Caki2 (cell line): ENCODE results near the gene TC2N. TPM values are rescaled to one million over a fixed set of nuclear protein-coding genes. Genes with fewer than 3 reads are reported as not detected.
A peak's percentile ranks its signal among the peaks of the same experiment; 100 is the strongest.
"Not testable (repeated sequence)": the region's sequence is repeated elsewhere in the genome, so short reads cannot be mapped to it uniquely, and the experiment has no call there.

ENCODE experiments used
- DNase-seq: peaks from one replicate; pipeline ENCODE4 v3.0.0-alpha.2; 2015; ENCODE audit warnings: low read depth
- in situ Hi-C: cut with HindIII; loops from 2 replicates; pipeline ENCODE4 v1.10.0; 2016; ENCODE audit warnings: low sequenced_read_pairs, low pct_unique_long_range_greater_than_20kb, mixed read lengths
- total RNA-seq: library from RNA; depleted of rRNA; stranded (reverse); fragments of >200 nt; shearing (Covaris generic); gene quantifications from 2 replicates; pipeline ENCODE4 v1.2.3, GENCODE V29; 2014; ENCODE audit warnings: low replicate concordance

The TC2N gene
- total RNA-seq, 1 experiment from 2014 or later: not detected

DNA sequence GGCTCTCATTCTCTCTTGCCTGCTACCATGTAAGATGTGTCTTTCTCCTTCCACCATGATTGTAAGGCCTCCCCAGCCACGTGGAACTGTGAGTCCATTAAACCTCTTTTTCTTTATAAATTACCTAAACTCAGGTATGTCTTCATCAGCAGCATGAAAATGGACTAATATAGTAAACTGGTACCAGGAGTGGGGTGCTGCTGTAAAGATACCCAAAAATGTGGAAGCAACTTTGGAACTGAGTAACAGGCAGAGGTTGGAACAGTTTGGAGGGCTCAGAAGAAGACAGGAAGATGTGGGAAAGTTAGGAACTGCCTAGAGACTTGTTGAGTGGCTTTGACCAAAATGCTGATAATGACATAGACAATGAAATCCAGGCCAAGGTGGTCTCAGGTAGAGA, 61.2 kb downstream of the TC2N start:
- DNase-seq, in situ Hi-C loops: not testable (repeated sequence)

DNA sequence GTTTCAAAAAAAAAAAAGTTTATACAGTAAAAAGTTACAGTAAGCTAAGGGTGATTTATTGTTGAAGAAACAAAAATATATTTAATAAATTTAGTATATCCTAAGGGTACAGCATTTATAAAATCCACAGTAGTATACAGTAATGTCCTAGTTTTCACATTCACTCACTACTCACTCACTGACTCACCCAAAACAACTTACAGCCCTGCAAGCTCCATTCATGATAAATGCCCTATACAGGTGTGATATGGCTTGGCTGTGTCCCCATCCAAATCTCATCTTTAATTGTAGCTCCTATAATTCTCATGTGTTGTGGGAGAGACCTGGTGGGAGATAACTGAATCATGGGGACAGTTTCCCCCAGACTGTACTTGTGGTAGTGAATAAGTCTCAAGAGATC, 61.7 kb downstream of the TC2N start:
- no peak for DNase-seq
- in situ Hi-C loops: no loop called here

DNA sequence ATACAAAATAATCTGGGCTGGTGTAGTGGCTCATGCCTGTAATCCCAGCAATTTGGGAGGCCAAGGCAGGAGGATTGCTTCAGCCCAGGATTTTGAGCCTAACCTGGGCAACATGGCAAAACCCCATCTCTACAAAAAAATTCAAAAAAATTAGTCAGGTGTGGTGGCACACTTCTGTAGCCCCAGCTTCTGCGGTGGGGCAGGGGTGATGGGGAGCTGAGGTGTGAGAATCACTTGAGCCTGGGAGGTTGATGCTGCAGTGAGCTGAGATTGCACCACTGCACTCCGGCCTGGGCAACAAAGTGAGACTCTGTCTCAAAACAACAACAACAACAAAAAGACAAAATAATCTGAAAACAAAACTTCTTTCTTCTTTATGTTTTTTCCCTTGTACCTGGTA, 66.0 kb downstream of the TC2N start:
- no peak for DNase-seq
- in situ Hi-C loops: no loop called here

DNA sequence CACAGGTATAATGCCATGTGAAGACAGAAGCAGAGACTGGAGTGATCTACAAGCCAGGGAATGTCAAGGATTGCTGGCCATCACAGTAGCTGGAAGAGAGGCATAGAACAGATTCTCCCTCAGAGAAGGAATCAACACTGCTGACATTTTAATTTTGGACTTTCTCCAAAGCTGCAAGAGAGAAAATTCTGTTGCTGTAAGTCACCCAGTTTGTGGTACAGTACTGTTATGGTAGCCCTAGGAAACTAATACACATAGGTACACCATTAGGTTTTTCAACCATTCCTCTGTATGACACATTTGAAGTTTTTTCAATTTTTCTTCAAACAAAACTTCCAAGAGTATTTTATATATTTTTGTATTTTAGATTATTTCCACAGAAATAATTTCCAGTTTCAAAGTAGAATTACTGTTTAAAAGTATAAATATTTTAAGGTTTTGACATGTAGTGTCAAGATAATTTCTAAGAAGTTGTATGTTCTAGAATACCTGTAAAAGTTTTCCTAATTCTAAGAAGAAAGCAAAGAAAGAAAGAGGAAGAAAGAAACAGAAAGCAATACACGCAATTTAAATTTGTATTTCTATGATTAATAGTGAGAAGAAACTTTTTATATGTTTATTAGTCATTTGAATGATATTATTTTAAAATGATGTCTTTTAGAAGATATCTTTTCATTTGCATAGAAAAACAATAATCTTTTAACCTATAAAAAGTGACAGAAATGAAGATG, 70.6 kb downstream of the TC2N start:
- no peak for DNase-seq
- in situ Hi-C loops: no loop called here

DNA sequence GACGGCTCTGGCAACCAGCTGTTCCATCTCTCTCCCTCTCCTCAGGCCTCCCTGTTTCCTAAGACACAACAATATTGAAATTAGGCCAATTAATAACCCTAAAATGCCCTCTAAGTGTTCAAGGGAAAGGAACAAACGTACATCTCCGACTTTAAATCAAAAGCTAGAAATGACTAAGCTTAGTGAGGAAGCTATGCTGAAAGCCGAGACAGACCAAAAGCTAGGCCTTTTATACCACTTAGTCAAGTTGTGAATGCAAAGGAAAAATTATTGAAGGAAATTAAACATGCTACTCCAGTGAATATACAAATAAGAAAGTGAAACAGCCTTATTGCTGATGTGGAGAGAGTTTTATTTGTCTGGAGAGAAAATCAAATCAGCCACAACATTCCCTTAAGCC, 73.6 kb downstream of the TC2N start:
- in situ Hi-C loops: no loop called here
- no peak for DNase-seq

DNA sequence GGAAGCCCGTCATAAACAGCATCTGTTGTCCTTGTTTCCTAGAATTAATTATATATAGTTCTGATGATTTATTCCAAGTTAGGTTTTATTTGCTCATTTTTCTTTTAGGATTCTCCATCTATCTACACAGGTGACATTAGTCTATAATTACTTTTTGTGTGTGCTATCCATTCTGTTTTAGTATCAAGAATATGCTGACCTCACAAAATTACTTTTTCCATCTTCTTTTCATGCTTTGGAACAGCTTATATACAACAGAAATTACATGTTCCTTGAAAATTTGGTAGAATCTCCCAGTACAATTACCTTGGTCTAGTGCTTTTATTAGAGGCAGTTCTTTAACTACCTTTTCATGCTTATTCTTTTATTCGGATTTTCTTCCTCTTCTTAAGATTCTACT, 81.1 kb downstream of the TC2N start:
- in situ Hi-C loops: no loop called here
- no peak for DNase-seq

DNA sequence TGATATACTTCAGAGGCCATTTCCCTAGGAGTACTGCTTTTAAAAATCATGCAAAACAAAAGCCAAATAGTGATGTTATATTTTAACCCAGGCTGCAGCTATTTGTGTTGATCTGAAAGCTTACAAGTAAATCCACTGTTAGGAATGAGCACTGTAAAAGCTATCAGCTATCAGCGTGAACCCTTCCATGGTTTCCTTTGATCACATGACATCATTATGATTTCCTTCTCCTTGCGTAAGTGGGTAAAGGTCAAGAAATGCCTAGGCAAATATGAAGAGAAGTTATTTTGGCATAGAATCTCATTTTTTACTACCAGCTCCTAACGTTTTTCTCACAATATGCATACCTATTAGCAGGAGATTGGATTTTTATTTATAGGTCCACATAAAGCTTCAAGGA, 86.9 kb downstream of the TC2N start:
- in situ Hi-C loops: no loop called here
- no peak for DNase-seq

DNA sequence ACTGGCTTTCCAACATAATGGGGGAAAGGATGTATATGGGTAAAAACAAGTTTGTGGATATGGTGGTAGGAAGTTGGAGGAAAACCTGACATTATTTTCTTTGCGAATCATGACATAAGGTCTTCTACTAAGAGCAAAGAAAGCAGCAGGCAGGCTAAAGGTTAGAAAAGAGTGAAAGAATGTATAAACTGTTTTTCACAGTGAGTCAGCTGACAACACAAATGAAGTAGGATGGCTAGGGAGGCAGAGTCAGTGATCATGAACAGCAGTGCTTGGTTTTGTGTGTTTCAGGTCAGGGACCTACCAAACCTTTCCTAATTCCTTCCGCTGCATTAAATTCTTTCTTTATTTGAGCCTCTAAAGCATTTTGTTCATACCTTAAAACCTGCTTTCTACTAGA, 89.1 kb downstream of the TC2N start:
- in situ Hi-C loops: no loop called here
- DNase-seq: no peak

DNA sequence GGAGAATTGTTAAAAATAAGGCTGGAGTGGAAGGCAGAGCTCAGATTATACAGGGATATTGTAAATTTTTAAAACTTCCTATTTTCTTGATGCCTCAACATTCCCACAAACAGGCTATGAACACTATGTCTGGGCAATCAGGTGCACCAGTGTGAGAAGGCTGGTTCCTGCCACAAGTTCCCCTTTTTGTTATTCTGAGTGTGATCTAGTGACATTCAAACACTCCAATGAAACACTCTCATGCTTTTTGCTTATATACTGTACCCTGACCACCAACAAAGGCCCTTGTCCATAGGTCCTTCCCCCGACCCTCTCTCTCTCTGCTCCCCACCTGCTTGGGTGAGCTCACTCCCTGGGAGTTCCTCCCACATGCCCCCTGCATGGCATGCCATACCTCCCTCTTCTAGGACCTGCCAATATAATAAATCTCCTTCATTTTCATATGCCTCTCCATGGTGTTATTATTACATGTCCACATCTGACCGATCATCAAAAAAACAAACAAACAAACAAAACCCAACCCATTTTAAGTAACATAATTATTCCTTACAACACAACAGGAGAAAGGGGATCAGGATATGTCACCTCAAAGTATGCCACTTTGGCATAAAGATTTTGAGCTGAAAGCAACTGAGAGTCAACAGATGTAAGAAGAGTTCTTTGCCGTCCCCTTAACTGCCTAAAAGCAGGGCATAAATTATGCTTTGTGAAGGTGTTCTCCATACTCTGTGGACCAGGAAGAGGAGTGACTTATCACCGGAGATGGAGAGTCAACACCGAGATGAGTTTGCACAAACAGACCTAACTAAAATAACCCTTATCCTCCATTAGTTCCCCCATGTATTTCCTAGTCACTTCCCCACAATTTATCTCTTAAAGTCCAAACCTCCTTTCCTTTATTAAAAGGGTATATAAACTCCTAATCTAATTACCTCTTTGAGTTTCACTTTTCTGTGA, 92.9 kb downstream of the TC2N start:
- in situ Hi-C loops: no loop called here
- no peak for DNase-seq

DNA sequence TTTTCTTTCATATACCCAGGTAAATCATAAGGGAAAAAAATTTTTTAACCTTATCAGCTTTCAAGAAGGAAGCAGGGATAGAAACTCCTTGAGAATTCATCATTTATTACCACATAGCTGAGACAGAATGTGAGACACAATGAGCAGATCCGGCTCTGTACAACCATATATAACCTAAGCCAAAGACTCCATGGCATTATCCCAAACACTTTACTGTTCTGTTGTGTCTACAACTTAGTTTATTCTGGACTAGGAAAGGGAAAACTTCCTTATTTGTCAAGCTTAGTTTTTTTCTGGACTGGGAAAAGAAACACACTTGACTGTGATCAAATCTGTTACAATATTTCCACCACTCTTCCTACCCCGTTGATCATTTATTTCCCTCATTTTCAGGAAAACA, 97.2 kb downstream of the TC2N start:
- in situ Hi-C loops: no loop called here
- no peak for DNase-seq

DNA sequence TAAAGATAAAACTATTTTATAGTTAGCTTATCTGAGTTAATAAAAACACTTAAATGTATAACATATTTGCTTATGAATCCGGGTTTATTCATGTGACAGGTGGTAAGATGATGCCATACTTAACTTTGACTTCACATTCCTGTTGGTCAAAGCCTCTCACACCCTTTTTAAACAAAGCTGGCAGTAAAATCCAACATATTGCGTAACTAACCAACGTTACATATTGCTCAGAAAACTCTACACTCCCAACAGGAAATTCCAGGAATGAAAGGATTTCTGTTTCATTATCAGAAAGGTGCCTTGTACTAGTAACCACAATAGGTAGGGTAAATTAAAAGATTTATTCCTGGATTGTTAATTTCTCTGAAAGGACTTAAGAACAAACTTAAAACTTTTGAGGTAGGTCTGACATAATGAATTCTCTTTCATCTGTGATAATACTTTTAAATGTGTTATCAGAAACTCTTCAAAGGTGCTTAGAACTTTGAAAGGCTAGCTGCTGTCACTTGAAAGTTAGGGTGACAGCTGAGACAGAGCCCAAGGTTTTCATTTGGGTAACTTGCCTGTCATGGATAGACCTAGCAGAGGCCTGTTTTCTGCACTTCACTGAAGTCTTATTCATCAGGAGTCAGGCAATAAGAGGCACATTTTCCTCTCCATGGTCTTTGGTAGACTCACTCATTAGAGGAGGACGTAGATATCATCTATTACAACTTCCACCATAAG, 111.6 kb downstream of the TC2N start:
- in situ Hi-C loops: no loop called here
- no peak for DNase-seq

DNA sequence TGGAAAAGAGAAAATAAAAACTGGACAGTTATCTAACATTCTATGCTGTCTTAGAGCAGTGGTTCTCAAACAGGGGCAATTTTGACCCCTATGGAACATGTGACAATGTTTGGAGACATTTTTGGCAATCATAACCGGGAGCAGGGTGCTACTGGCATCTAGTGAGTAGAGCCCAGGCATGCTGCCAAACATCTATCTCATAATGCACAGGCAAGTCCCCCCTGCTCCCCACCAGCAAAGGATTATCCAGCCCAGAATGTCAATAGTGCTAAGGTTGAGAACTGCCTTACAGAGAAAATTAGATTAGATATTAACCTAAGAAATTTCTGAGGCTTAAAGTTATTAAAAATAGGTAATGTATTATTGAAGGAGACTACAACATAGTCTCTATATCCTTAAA, 112.5 kb downstream of the TC2N start:
- in situ Hi-C loops: no loop called here
- peak; percentile 7 for DNase-seq

DNA sequence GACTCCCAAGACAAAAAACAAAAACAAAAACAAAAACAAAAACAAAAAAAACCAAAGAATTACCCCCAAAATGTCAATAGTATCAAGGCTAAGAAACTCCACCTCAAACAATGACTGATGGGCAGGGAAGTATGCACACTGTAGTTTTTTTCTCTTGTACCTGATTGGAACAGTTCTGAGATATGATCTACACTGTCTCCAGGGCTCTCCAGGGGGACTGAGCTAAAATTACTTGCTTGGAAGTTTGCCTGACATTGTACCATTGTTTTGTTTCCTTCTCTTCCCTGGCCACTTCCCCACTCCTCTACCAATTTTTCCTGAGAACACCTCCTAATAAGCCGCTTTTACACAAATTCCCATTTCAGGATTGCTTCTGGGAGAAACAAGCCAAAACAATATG, 113.2 kb downstream of the TC2N start:
- no peak for DNase-seq

DNA sequence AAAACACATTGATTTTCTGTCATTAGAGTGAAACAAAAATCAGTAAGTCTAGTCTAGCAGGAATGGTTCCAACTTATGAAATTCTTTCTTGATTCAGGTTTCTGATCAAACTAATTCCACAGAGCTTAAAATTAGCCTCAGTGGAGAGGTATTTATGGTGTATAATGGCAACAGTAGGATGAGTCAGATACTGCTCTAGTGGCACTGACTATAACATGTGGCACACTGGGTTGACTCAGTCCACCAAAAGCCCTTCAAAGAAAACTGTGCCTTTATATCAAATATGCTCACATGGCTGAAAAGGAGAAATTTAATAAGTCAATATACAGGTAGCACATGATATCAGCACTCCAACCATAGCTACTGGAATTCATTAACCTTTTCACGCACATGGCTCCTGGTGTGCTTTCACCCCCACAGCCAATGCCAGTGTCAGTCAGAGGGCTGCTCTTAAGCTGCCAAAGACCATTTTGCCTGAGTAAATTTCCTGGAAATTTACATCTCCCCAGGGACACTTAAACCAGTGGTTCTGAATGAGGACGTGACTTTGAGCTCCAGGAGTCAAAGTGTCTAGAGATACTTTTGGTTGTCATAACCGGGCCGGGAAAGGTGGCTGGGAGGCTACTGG, 113.7 kb downstream of the TC2N start:
- no peak for DNase-seq
- in situ Hi-C loops: no loop called here

More for the DNA sequence above, 113.2 kb downstream of the TC2N start:
- in situ Hi-C loops: no loop called here

DNA sequence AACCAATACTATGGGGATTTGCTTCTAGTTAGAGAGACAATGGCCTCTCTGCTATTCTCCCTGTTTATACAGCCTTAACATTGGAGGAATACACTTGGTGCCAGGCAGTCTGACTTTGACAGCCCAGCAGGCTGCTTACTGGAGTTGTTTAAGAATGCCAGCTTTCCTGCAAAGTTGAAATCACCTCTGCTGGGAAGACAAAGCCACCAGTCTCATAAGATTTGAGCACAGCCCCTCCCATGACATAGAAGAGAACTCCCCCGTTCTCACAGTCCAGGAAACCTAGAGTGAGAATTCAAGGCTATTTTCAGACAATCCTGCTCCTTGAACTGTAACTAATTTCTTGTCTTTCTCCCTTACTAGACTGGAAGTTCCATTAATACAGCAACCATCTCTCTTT, 114.4 kb downstream of the TC2N start:
- in situ Hi-C loops: no loop called here
- DNase-seq: no peak

DNA sequence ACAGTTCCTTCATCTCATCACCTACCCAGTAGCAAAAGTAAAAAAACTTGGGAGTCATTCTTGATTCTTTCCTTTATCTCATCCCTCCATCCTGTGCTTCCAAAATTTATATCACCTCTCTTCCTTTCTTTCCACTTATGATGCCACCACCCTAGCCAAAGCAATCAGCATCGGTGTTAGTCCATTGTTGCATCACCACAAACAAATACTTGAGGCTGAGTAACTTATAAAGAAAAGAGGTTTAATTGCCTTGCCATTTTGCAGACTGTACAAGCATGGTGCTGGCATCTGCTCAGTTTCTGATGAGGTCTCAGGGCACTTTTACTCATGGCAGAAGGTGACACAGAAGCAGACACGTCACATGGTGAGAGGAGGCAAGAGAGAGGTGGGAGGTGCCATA, 115.6 kb downstream of the TC2N start:
- DNase-seq: no peak
- in situ Hi-C loops: no loop called here

DNA sequence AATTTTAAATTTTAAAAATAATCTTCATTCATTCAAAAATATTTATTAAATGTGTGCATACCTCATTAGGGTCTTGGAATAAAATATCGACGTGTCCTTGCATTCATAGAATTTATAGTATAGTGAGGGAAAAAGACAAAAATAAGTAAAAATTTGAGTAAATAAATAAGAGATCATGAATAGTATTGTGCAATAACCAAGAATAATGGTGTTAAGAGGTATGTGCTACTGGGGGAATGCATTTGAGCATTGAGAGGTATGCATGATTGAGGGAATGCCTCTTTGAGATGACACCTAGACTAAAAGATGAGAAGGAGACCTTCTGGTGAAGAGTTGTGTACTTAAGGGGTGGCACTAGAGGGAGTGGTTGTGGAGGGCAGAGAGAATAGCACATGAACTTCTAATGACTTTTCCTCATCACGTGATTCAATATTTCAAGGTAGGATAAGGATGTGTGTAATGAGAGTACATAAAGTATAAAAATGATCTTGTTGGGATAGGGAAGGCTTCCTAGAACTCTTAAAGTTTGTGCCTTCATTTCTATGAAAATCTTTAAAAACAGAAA, 116.6 kb downstream of the TC2N start:
- in situ Hi-C loops: no loop called here
- DNase-seq: no peak

DNA sequence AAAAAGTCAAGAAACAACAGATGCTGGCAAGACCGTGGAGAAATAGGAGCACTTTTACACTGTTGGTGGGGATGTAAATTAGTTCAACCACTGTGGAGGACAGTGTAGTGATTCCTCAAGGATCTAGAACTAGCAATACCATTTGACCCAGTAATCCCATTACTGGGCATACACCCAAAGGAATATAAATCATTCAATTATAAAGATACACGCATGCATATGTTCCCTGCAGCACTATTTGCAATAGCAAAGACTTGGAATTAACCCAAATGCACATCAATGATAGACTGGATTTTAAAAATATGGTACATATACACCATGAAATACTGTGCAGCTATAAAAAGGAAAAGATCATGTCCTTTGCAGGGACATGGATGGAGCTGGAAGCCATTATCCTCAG, 117.5 kb downstream of the TC2N start:
- no peak for DNase-seq
- in situ Hi-C loops: no loop called here
